H9 (cell line): ENCODE measurements around the gene TRIM52. TPM values are rescaled to one million over a fixed set of nuclear protein-coding genes. Genes with fewer than 3 reads are reported as not detected.

Experiments
- DNase-seq: peaks from one replicate; pipeline ENCODE4 v3.0.0-alpha.2; 2017
- H2AFZ ChIP-seq: one replicate; pipeline ENCODE4 v1.6.1; 2013; ENCODE audit warnings: mild to moderate bottlenecking, low read length, control low read depth, moderate library complexity
- H2AK5ac ChIP-seq: 2 replicates; pipeline ENCODE4 v1.6.1; 2013; ENCODE audit warnings: low read length, control low read depth, mixed read lengths; ENCODE audit not compliant: insufficient read length
- H2BK120ac ChIP-seq: one replicate; pipeline ENCODE4 v1.6.1; 2013; ENCODE audit warnings: low read depth, mild to moderate bottlenecking, low read length, control low read depth, inconsistent platforms; ENCODE audit not compliant: poor library complexity, severe bottlenecking
- H2BK12ac ChIP-seq: 2 replicates; pipeline ENCODE4 v1.6.1; 2013; ENCODE audit warnings: low read length, control low read depth, mixed read lengths, low read depth; ENCODE audit not compliant: insufficient read length
- H2BK15ac ChIP-seq: 2 replicates; pipeline ENCODE4 v1.6.1; 2013; ENCODE audit warnings: low read depth, low read length, control low read depth
- H2BK20ac ChIP-seq: one replicate; pipeline ENCODE4 v1.6.1; 2013; ENCODE audit warnings: low read depth, mild to moderate bottlenecking, low read length, control low read depth, inconsistent platforms; ENCODE audit not compliant: poor library complexity, severe bottlenecking
- H2BK5ac ChIP-seq: 2 replicates; pipeline ENCODE4 v1.6.1; 2013; ENCODE audit warnings: low read length, control low read depth, mixed read lengths; ENCODE audit not compliant: insufficient read length
- H3K14ac ChIP-seq: 2 replicates; pipeline ENCODE4 v1.6.1; 2013; ENCODE audit warnings: low read length, control low read depth; ENCODE audit not compliant: insufficient read depth
- H3K18ac ChIP-seq: 2 replicates; pipeline ENCODE4 v1.6.1; 2013; ENCODE audit warnings: low read depth, mild to moderate bottlenecking, mixed read lengths, low read length, control low read depth; ENCODE audit not compliant: insufficient read length
- H3K23ac ChIP-seq: 2 replicates; pipeline ENCODE4 v1.6.1; 2013; ENCODE audit warnings: low read length, control low read depth, mixed read lengths, low read depth; ENCODE audit not compliant: insufficient read length
- H3K23me2 ChIP-seq: 2 replicates; pipeline ENCODE4 v1.6.1; 2013; ENCODE audit warnings: low read depth, mild to moderate bottlenecking, mixed read lengths, low read length, control low read depth; ENCODE audit not compliant: insufficient read length, poor library complexity, severe bottlenecking
- H3K27ac ChIP-seq: 2 replicates; pipeline ENCODE4 v1.5.1; 2013; ENCODE audit warnings: low read length, control low read depth, mixed read lengths, low read depth; ENCODE audit not compliant: insufficient read length
- H3K27me3 ChIP-seq: 2 replicates; pipeline ENCODE4 v1.6.1; 2013; ENCODE audit warnings: low read length, control low read depth, inconsistent platforms; ENCODE audit not compliant: insufficient read depth
- H3K4ac ChIP-seq: 2 replicates; pipeline ENCODE4 v1.6.1; 2013; ENCODE audit warnings: low read depth, mild to moderate bottlenecking, control low read depth, inconsistent platforms, low read length, moderate library complexity
- H3K4me1 ChIP-seq: 2 replicates; pipeline ENCODE4 v1.6.1; 2013; ENCODE audit warnings: low read length, control low read depth, inconsistent platforms; ENCODE audit not compliant: insufficient read depth
- H3K4me2 ChIP-seq: 2 replicates; pipeline ENCODE4 v1.6.1; 2013; ENCODE audit warnings: low read length, control low read depth, mixed read lengths; ENCODE audit not compliant: insufficient read length, insufficient read depth
- H3K56ac ChIP-seq: 2 replicates; pipeline ENCODE4 v1.6.1; 2013; ENCODE audit warnings: low read depth, mild to moderate bottlenecking, mixed read lengths, low read length, control low read depth; ENCODE audit not compliant: insufficient read length
- H3K79me1 ChIP-seq: 2 replicates; pipeline ENCODE4 v1.6.1; 2013; ENCODE audit warnings: low read depth, mild to moderate bottlenecking, moderate library complexity, low read length, control low read depth, inconsistent platforms; ENCODE audit not compliant: insufficient read depth, poor library complexity, severe bottlenecking
- H3K79me2 ChIP-seq: 2 replicates; pipeline ENCODE4 v1.6.1; 2013; ENCODE audit warnings: low read length, control low read depth, inconsistent platforms; ENCODE audit not compliant: insufficient read depth
- H3K9ac ChIP-seq: 2 replicates; pipeline ENCODE4 v1.6.1; 2013; ENCODE audit warnings: low read length, control low read depth, mixed read lengths; ENCODE audit not compliant: insufficient read length; ENCODE audit errors: extremely low read depth
- H3K9me3 ChIP-seq: one replicate; pipeline ENCODE4 v1.6.1; 2013; ENCODE audit warnings: low read depth, low read length, inconsistent platforms; ENCODE audit not compliant: control insufficient read depth
- H3T11ph ChIP-seq: one replicate; pipeline ENCODE4 v1.6.1; 2013; ENCODE audit warnings: mild to moderate bottlenecking, low read length, control low read depth, inconsistent platforms
- H4K20me1 ChIP-seq: one replicate; pipeline ENCODE4 v1.6.1; 2013; ENCODE audit not compliant: control insufficient read depth, insufficient read length, insufficient read depth
- H4K5ac ChIP-seq: 2 replicates; pipeline ENCODE4 v1.6.1; 2013; ENCODE audit warnings: low read depth, mild to moderate bottlenecking, mixed read lengths, low read length, control low read depth; ENCODE audit not compliant: insufficient read length
- H4K8ac ChIP-seq: replicated peaks from 2 replicates; pipeline ENCODE4 v1.6.1; 2013; ENCODE audit warnings: low read length, control low read depth, mixed read lengths, low read depth; ENCODE audit not compliant: insufficient read length
- H4K91ac ChIP-seq: 2 replicates; pipeline ENCODE4 v1.6.1; 2013; ENCODE audit warnings: low read depth, mild to moderate bottlenecking, moderate library complexity, mixed read lengths, low read length, control low read depth; ENCODE audit not compliant: insufficient read length
- H3K27ac Mint-ChIP-seq, 3 experiments: 2 replicates in 2 of 3; 3 replicates in 1 of 3; pipeline ENCODE4 v1.8.0; 2020 to 2021; ENCODE audit warnings: mixed read lengths in 3 of 3, mild to moderate bottlenecking in 1 of 3, moderate library complexity in 1 of 3
- H3K27me3 Mint-ChIP-seq: 2 replicates; pipeline ENCODE4 v1.8.0; 2021; ENCODE audit warnings: low read depth, mild to moderate bottlenecking, moderate library complexity, mixed read lengths
- H3K36me3 Mint-ChIP-seq, 3 experiments: 2 replicates in 2 of 3; 3 replicates in 1 of 3; pipeline ENCODE4 v1.8.0; 2020 to 2021; ENCODE audit warnings: low read depth in 3 of 3, mixed read lengths in 3 of 3; ENCODE audit not compliant: insufficient read depth in 1 of 3
- H3K4me1 Mint-ChIP-seq, 2 experiments: 2 replicates each; pipeline ENCODE4 v1.8.0; 2020; ENCODE audit warnings: mixed read lengths in 2 of 2
- H3K4me3 Mint-ChIP-seq, 2 experiments: 2 replicates in 1 of 2; 3 replicates in 1 of 2; pipeline ENCODE4 v1.8.0; 2020 to 2021; ENCODE audit warnings: mild to moderate bottlenecking in 2 of 2, mixed read lengths in 2 of 2, moderate library complexity in 1 of 2
- H3K9me3 Mint-ChIP-seq, 2 experiments: 2 replicates in 1 of 2; 3 replicates in 1 of 2; pipeline ENCODE4 v1.8.0; 2020; ENCODE audit warnings: mild to moderate bottlenecking in 2 of 2, mixed read lengths in 2 of 2, moderate library complexity in 1 of 2
- CTCF ChIP-seq: fragments of 200-600 bp; sonication (generic); conservative IDR thresholded peaks from 3 replicates; pipeline ENCODE4 v1.8.0; 2021; ENCODE audit warnings: antibody characterized with exemption, mild to moderate bottlenecking
- WGBS: extraction: QIAGEN DNeasy Blood & Tissue Kit; methylation state at CpG from one replicate; pipeline ENCODE4 v1.1.7; 2013; ENCODE audit warnings: missing lambda C conversion rate, low lambda C conversion rate, mixed read lengths; ENCODE audit not compliant: insufficient read length; ENCODE audit errors: extremely low coverage; 5-methylcytosine and 5-hydroxymethylcytosine counted together
- total RNA-seq: library from RNA; stranded (reverse); gene quantifications from 2 replicates; pipeline ENCODE4 v1.2.1, GENCODE V29; 2021

Gene TRIM52
- total RNA-seq, 1 experiment from 2014 or later = 5.1 TPM

DNA sequence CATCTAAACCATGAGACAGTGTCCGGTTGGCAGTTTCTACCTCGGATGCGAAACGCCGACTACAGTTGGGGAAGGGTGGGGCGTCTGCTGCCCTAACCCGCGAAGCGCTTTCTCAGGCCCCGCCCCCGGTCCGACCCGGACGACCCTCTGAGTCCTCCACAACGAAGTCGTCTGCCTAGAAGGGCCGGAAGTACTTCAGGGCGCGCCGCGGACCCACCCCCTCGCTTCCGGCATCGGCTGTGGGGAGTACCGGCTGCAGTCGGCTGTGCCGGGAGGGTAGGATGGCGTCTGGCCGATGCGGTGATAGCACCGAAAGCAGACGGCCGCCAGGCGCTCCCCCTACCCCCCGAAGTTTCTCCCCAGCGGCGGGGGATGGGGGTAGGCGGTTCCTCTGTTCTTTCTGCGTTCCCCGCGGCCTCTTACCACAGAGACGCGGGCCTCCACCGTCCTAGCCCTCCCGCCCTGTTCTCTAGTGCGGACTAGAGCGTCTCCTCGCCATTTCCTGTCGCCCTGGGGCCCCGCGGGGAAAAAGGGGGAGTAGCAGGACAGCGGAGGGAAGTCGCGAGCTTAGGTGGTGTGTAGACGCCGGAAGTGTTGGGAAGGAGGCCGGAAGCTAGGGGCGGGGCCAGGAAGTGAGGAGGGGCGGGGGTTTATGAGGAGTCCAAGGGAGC lies 37.8 kb downstream of the TRIM52 start, which contains the start of gene TRIM41:
Gene TRIM41, plus strand, starts transcription at position 224 of the 671 bp plus-strand sequence. CDS start 719 bp downstream, outside the sequence.
- Histone ChIP-seq H3K9me3 (no peaks in the 10 kb centered on the region), H3K4me1 (no peaks in the 10 kb centered on the region), H4K8ac (no peak within 1 kb of the TSS), H3K27me3 (no peaks in the 10 kb centered on the region), H3K79me2 (no peaks in the 10 kb centered on the region), H3K9ac (peak within 1 kb of the TSS; percentile 47), H3T11ph (no peak within 1 kb of the TSS), H4K5ac (no peak within 1 kb of the TSS), H2AFZ (no peak within 1 kb of the TSS), H2BK12ac (no peak within 1 kb of the TSS), H3K18ac (peak within 1 kb of the TSS; percentile 72), H2BK20ac (no peak within 1 kb of the TSS), H2BK120ac (no peak within 1 kb of the TSS), H2AK5ac (no peak within 1 kb of the TSS), H2BK5ac (no peak within 1 kb of the TSS), H3K79me1 (peaks cover 3% of the 10 kb centered on the region), H3K4ac (no peak within 1 kb of the TSS), H3K27ac (no peak within 1 kb of the TSS), H3K4me2 (peak within 1 kb of the TSS; percentile 79), H3K23ac (no peak within 1 kb of the TSS), H4K20me1 (no peaks in the 10 kb centered on the region), H4K91ac (no peak within 1 kb of the TSS), H3K56ac (no peak within 1 kb of the TSS), H2BK15ac (no peak within 1 kb of the TSS), H3K23me2 (peaks cover 7% of the 10 kb centered on the region), H3K14ac (no peak within 1 kb of the TSS)
- Mint-ChIP-seq H3K4me1 (peaks cover 18 to 25% of the 10 kb centered on the region in 2 experiments), H3K36me3 (peaks cover 3 to 17% (median 5%) of the 10 kb centered on the region in 3 experiments; a peak in 4 of 7 replicates), H3K27ac (peak within 1 kb of the TSS; percentile 97 to 99 (median 99)), H3K4me3 (peak within 1 kb of the TSS; percentile 98 to 99), H3K9me3 (peaks cover 0 to 6% of the 10 kb centered on the region in 2 experiments; a peak in 2 of 5 replicates), H3K27me3 (peaks cover 15% of the 10 kb centered on the region)
- DNase-seq = peak; percentile 99
- TF ChIP-seq CTCF = no peak
- no CpG with 5 or more reads among the region's 59 CpGs for WGBS
